ENCODE measurements around the gene TPCN2.
"Not testable (repeated sequence)": the region's sequence is repeated elsewhere in the genome, so short reads cannot be mapped to it uniquely, and the experiment has no call there.

TPCN2 gene

GRCh38 chr11:69132301-69132670 is 83.6 kb downstream of the TPCN2 start:
- DNase-seq = no peak

GRCh38 chr11:69133251-69133650 is 84.5 kb downstream of the TPCN2 start:
- DNase-seq = no peak

- DNase-seq = not testable (repeated sequence)
Measured at GRCh38 chr11:69134182-69134581, 85.5 kb downstream of the TPCN2 start.

- DNase-seq = no peak
Measured at GRCh38 chr11:69134957-69135356, 86.2 kb downstream of the TPCN2 start.

- no peak for DNase-seq
Measured at GRCh38 chr11:69135420-69136363, 87.0 kb downstream of the TPCN2 start.

- no peak for DNase-seq
Measured at GRCh38 chr11:69136471-69136870, 87.7 kb downstream of the TPCN2 start.

- no peak for DNase-seq
Measured at GRCh38 chr11:69137151-69137844, 88.6 kb downstream of the TPCN2 start.

- no peak for DNase-seq
Measured at GRCh38 chr11:69138265-69138664, 89.5 kb downstream of the TPCN2 start.

GRCh38 chr11:69140161-69140560 is 91.4 kb downstream of the TPCN2 start:
- not testable (repeated sequence) for DNase-seq

GRCh38 chr11:69140635-69141034 is 91.9 kb downstream of the TPCN2 start:
- no peak for DNase-seq

- no peak for DNase-seq
Measured at GRCh38 chr11:69141742-69142141, 93.0 kb downstream of the TPCN2 start.

GRCh38 chr11:69142895-69143294 is 94.2 kb downstream of the TPCN2 start:
- DNase-seq = no peak

- no peak for DNase-seq
Measured at GRCh38 chr11:69144316-69145049, 95.8 kb downstream of the TPCN2 start.

GRCh38 chr11:69145050-69145380 is 96.3 kb downstream of the TPCN2 start:
- no peak for DNase-seq

GRCh38 chr11:69148377-69148762 is 99.6 kb downstream of the TPCN2 start:
- DNase-seq = no peak

- DNase-seq = no peak
Measured at GRCh38 chr11:69148806-69149205, 100.1 kb downstream of the TPCN2 start.

GRCh38 chr11:69149338-69150045 is 100.8 kb downstream of the TPCN2 start:
- DNase-seq = not testable (repeated sequence)

GRCh38 chr11:69150175-69150574 is 101.4 kb downstream of the TPCN2 start:
- DNase-seq = no peak

- DNase-seq = peak; percentile 48
Measured at GRCh38 chr11:69151836-69152235, 103.1 kb downstream of the TPCN2 start.

GRCh38 chr11:69152733-69153421 is 104.1 kb downstream of the TPCN2 start:
- peak; percentile 81 for DNase-seq

- no peak for DNase-seq
Measured at GRCh38 chr11:69153661-69154060, 104.9 kb downstream of the TPCN2 start.

GRCh38 chr11:69154211-69154913 is 105.6 kb downstream of the TPCN2 start:
- DNase-seq = no peak

Data from eye (tissue), 1 donor.